ENCODE results near the gene B4GALT1.

The B4GALT1 gene, protein sequence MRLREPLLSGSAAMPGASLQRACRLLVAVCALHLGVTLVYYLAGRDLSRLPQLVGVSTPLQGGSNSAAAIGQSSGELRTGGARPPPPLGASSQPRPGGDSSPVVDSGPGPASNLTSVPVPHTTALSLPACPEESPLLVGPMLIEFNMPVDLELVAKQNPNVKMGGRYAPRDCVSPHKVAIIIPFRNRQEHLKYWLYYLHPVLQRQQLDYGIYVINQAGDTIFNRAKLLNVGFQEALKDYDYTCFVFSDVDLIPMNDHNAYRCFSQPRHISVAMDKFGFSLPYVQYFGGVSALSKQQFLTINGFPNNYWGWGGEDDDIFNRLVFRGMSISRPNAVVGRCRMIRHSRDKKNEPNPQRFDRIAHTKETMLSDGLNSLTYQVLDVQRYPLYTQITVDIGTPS

DNA sequence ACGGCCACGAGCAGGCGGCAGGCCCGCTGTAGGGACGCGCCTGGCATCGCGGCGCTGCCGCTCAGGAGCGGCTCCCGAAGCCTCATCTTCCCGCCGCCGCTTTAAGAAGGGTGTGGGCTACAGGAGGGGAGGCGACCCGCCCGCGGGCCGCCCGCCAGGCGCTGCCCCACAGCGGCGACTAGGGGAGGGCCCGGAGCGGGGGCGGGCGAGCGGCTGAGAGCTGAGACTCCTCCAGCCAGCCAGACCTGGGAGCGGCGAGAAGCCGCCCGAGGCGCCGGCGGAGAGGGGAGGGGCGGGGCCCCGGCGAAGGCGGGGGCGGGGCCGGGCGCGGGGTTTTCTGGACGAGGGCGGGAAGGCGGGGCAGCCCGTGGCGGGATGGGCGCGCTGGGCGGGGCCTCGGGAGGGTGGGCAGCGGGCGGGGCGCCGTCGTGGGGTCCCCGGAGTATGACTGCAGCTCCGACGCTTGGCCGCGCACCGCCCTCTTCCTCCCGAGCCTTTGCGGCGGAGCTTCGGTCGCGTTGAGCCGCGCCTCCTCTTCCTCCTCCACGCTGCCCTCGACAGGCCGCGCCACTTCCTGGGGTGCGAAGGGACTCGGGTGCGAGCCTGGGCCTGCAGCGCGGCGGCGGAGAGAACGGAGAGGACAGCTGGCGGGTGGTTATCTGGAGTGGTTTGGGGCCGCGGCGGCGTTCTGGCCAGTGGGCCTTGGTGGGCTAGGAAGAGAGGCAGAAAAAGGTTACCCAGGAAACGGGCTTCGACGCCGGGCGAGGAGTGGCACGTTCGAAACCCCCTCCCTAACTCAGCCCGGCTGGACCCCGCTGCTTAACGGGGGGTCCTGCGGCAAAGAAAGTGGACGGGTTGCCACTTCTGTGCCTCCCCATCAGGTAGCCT, at the start of gene B4GALT1:
Gene B4GALT1, minus strand, starts transcription at position 253 of the 888 bp plus-strand sequence. Its CDS starts 167 bp downstream, at position 86.
- TF ChIP-seq, protein P1, sequence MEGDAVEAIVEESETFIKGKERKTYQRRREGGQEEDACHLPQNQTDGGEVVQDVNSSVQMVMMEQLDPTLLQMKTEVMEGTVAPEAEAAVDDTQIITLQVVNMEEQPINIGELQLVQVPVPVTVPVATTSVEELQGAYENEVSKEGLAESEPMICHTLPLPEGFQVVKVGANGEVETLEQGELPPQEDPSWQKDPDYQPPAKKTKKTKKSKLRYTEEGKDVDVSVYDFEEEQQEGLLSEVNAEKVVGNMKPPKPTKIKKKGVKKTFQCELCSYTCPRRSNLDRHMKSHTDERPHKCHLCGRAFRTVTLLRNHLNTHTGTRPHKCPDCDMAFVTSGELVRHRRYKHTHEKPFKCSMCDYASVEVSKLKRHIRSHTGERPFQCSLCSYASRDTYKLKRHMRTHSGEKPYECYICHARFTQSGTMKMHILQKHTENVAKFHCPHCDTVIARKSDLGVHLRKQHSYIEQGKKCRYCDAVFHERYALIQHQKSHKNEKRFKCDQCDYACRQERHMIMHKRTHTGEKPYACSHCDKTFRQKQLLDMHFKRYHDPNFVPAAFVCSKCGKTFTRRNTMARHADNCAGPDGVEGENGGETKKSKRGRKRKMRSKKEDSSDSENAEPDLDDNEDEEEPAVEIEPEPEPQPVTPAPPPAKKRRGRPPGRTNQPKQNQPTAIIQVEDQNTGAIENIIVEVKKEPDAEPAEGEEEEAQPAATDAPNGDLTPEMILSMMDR (IDR thresholded peaks at IDR 0.05; ENCODE audit: insufficient read depth, missing control alignments) = no peak
- FAIRE-seq = no peak

DNA sequence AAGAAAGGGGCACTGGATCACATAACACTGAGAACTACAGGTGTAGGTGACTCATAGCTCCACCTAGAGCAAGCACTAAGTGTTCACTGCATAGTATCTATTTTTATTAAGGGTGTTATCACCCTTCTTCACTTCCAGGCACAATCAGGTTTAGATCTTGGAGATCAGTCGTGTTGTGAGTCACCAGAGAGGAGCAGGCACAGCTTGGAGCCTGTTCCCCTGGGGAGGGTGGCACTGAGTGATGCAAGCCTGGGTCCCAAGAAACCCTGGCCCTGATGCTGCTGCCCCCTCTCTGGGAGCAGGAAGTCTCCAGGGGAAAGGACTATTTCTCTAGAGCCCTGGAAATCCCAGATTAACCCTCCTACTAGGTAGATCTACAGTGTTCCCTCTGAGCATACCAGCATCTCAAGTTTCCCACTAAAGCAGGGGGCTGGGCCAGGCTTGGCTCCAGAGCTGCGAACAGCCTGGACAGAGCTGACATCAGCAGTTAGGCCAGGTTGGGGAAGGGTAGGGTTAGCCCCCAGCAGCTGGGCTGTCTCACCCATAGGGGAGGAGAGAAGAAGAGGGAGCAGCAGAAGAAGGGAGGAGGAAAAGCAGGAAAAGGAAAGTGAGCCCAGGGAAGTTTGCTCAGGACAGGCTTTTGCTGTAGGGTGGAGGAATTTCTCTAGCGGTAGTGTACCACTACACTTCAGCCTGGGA, 44.7 kb upstream of the B4GALT1 start:
- no peak for DNase-seq (ENCODE audit: insufficient read length, low spot score)
- FAIRE-seq = no peak
- TF ChIP-seq, protein P1 (IDR thresholded peaks at IDR 0.05; ENCODE audit: insufficient read depth, missing control alignments) = no peak

More for the DNA sequence above, at the start of gene B4GALT1:
- DNase-seq (ENCODE audit: insufficient read length, low spot score) = peak; percentile 88

- TF ChIP-seq, protein P1 (IDR thresholded peaks at IDR 0.05; ENCODE audit: insufficient read depth, missing control alignments) = no peak
- FAIRE-seq = no peak
- DNase-seq (ENCODE audit: insufficient read length, low spot score) = no peak
Observed at GRCh38 chr9:33210006-33210715, 43.0 kb upstream of the B4GALT1 start.

DNA sequence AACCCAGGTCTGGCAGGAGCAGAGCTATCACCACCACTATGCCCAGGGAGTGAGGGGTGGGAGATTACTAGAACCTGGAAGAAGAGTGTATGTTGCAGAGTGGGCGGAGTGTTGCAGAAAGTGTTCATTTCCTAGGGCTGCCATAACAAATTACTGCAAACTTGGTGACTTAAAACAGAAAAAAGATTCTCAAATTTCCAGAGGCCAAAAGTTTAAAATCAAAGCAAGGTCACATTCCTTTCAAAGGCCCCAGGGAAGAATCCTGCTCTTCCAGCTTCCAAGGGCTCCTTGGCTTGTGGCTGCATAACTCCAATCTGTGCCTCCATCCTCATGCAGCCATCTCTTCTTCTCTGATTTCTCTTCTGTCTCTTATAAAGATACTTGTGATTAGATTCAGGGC, 42.3 kb upstream of the B4GALT1 start:
- DNase-seq (ENCODE audit: insufficient read length, low spot score) = no peak
- TF ChIP-seq, protein P1 (IDR thresholded peaks at IDR 0.05; ENCODE audit: insufficient read depth, missing control alignments) = no peak
- no peak for FAIRE-seq

DNA sequence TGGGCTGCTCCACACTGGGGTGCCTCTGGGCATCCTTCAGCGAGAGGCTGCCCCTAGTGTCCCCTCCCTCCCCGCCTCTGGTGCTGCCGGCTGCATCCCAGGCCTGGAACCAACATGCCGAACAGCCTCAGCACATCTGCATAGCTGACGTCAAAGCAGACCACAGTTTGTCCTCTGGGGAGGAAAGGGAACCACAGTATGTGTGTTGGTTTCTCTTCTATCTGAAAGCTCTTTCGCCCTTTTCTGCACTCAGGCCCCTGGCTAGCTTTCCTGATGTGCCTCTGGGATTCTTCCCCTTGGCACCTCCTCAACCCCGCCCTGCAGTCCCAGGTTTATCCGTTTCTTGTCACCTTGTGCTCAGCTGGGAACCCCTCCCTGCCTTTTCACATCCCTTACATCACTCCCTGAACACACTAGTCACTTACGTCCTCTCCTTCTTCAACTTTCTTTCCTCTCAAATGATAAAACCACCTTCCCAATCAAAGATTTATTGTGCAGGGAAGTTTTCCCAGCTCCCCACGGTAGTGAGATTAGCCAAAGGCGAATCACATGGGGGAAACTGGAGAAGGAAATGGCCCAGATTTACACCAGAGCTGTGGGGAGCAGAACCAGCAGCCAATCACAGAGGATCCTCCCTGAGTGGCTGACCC, 35.5 kb upstream of the B4GALT1 start:
- DNase-seq (ENCODE audit: insufficient read length, low spot score) (no peak), FAIRE-seq (no peak)
- TF ChIP-seq, protein P1 (IDR thresholded peaks at IDR 0.05; ENCODE audit: insufficient read depth, missing control alignments) = no peak

- no peak for FAIRE-seq
- TF ChIP-seq, protein P1 (IDR thresholded peaks at IDR 0.05; ENCODE audit: insufficient read depth, missing control alignments) = no peak
- DNase-seq (ENCODE audit: insufficient read length, low spot score) = no peak
Observed at GRCh38 chr9:33202018-33202417, 34.9 kb upstream of the B4GALT1 start.
